NCI-H1417 (cell line): Measurements from ENCODE around the gene MAPK1.
A peak's percentile ranks its signal among the peaks of the same experiment; 100 is the strongest.
"Not testable (repeated sequence)": the region's sequence is repeated elsewhere in the genome, so short reads cannot be mapped to it uniquely, and the experiment has no call there.

ENCODE experiments used
- DNase-seq, 3 experiments: peaks; one replicate each; lab custom pipeline; 2025; lab: John Stamatoyannopoulos, UW

MAPK1 gene

GRCh38 chr22:21818487-21819182, 48.8 kb downstream of the MAPK1 start:
- no peak for DNase-seq

GRCh38 chr22:21817497-21817853, 50.0 kb downstream of the MAPK1 start:
- DNase-seq: not testable (repeated sequence)

- DNase-seq: peak in 2 of 3 experiments; percentile 3 to 18
Observed at GRCh38 chr22:21816787-21817496, 50.5 kb downstream of the MAPK1 start.

- no peak for DNase-seq
Observed at GRCh38 chr22:21816472-21816786, 51.0 kb downstream of the MAPK1 start.

GRCh38 chr22:21815958-21816357, 51.5 kb downstream of the MAPK1 start:
- no peak for DNase-seq

GRCh38 chr22:21815357-21815756, 52.1 kb downstream of the MAPK1 start:
- DNase-seq: no peak

GRCh38 chr22:21811982-21812381, 55.5 kb downstream of the MAPK1 start:
- DNase-seq: no peak

- DNase-seq: peak in 2 of 3 experiments; percentile 11 to 25
Observed at GRCh38 chr22:21807544-21808529, 59.6 kb downstream of the MAPK1 start.

GRCh38 chr22:21805325-21805724, 62.1 kb downstream of the MAPK1 start:
- DNase-seq: not testable (repeated sequence)

- no peak for DNase-seq
Observed at GRCh38 chr22:21803811-21804249, 63.6 kb downstream of the MAPK1 start.

GRCh38 chr22:21802673-21803072, 64.8 kb downstream of the MAPK1 start:
- no peak for DNase-seq

- DNase-seq: no peak
Observed at GRCh38 chr22:21802056-21802455, 65.4 kb downstream of the MAPK1 start.

- DNase-seq: not testable (repeated sequence)
Observed at GRCh38 chr22:21801304-21801644, 66.2 kb downstream of the MAPK1 start.

GRCh38 chr22:21800552-21801303, 66.7 kb downstream of the MAPK1 start:
- DNase-seq: no peak

- no peak for DNase-seq
Observed at GRCh38 chr22:21797444-21798221, 69.8 kb downstream of the MAPK1 start.

GRCh38 chr22:21796863-21797262, 70.6 kb downstream of the MAPK1 start:
- no peak for DNase-seq

GRCh38 chr22:21796231-21796630, 71.2 kb downstream of the MAPK1 start:
- no peak for DNase-seq

GRCh38 chr22:21793716-21794115, 73.7 kb downstream of the MAPK1 start:
- DNase-seq: not testable (repeated sequence)

GRCh38 chr22:21791635-21792625, 75.5 kb downstream of the MAPK1 start:
- DNase-seq: no peak
